HK-2 (cell line): ENCODE measurements around the gene ATP2B1.

Experiments
- DNase-seq: peaks from one replicate; pipeline ENCODE4 v3.0.0-alpha.2; 2018; ENCODE audit not compliant: unreplicated experiment

The ATP2B1 gene

DNA sequence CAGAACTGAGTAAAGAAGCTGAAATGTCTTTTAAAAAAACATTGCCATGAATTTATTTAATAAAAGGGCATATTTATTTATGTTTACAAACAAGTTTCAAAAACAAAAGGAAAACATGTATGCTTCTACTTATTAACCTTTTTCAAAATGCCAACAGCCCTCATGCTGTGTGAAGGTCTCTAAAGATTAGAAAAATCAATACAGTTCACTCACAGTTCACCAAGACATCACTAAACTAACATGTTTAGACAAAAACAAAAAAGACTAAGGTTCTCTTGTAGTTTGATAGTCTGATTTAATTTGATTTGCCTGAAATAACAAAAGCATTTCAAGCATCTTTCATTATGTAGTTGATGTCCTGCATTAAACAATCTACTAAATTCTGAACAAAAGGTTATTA, 118.9 kb downstream of the ATP2B1 start:
- no peak for DNase-seq

DNA sequence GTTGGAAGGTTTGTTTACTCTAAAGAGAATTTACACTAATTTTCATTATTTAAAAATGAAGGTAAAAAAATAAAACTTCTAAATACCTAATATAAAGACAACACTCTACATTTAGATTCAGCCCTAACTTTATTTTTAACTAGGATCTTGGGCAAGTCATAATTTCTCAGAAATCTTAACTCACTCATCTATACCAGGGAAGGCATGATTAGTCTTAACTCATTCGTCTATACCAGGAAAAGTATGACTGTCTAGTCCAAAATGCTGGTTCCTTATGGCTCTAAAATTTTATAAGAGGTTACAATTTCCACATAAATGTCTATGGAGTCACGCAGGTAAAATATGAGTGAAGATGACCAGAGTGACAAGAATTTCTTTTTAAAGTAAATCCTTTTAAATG, 130.1 kb downstream of the ATP2B1 start:
- no peak for DNase-seq

- no peak for DNase-seq
Observed at GRCh38 chr12:89576572-89577220, 131.9 kb downstream of the ATP2B1 start.

DNA sequence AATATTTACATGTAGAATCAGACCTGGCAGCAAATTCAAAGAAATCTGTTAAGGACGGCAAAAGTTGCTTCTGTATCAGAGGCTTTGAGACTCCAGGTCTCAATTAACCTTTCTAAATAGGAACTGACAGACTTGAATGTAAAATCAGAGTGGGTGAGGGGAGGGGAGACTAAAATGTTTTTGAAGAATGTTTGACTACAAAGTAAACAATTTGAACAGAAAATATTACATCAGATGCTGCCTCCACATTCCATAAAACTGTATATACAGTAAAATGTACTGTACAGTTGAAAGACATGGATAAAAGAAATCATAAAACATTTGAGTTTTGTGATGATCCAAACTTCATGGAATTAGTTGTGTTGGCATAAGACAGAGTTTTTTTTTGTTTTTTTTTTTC, 133.3 kb downstream of the ATP2B1 start:
- DNase-seq, result no peak

DNA sequence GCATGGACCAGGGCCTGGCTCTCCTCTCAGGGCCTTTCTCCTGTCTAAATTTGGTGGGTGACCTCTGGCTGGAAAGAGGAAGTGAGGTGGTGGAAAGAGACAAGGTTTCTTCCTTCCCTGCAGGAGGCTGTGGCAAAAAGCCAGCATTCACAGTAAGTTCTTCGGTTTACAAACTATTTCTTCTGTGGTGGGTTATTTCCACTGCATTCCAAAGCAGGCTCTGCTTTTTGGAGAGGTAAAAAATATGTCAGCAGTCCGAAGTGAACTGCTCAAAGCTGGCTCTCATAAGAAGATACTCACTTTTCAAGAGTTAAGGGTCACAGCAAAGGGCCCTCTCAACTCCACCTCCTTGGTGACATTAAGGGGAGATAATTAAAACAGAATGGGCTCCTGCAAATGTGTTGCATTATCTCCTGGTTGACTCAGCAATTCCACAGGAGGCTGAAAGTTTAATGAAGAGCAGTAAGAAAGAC, 133.9 kb downstream of the ATP2B1 start:
- peak; percentile 6 for DNase-seq

DNA sequence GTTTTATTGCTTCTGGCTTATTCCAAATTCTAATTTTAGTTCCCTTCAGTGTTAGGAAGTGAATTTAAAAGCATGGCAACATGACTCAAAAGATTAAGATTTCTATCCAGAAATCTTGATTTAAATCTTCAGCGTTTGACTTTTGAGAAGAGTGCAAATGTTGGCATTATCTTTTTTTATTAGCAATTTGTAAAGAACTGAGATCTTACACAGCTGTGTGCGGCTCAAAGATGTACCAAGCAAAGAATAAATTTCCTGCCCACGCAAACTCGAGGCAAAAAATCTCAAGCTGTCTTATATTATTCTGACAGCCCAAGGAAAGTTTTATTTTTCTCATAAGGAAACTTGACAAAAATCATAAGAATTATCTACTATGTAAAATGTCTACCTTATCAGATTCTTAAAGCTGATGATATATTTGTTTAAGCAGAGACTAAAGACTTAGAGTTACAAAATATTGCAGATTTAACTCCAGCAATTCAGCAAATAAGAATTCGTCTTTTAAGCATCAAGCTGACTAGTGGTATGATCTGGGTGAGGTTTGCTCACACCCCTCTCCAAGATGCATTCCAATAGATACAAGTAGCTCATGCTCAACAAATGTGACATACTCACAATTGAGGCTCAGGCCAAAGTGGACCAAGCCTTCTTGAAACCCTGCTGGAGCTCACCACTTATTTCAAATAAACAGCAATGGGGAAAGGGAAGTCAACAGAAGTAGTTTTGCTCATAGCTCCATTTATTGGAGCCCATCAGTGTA, 135.4 kb downstream of the ATP2B1 start:
- no peak for DNase-seq

- DNase-seq, result no peak
Observed at GRCh38 chr12:89571491-89572195, 137.0 kb downstream of the ATP2B1 start.

- no peak for DNase-seq
Observed at GRCh38 chr12:89568484-89568883, 140.2 kb downstream of the ATP2B1 start.

- DNase-seq, result no peak
Observed at GRCh38 chr12:89567691-89568239, 140.9 kb downstream of the ATP2B1 start.

GRCh38 chr12:89566615-89567014, 142.0 kb downstream of the ATP2B1 start:
- DNase-seq, result no peak

DNA sequence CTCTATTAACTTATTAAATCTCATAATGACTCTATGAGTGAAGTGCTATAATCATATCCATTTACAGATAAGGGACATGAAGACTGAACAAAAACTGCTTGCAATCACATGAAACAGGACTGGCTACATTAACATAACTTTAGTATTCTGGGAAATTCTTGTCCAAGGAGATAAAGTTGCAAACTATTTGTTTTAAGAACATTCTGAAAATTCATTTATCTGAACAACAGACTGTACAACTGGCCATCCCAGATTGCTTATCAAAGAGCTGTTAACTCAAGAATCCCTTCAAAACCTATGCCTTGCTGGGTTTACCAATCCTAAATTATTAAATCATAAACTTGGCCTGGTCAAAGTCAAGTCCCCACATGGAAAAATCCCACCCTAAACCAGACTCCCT, 143.6 kb downstream of the ATP2B1 start:
- DNase-seq, result no peak

- no peak for DNase-seq
Observed at GRCh38 chr12:89559753-89560152, 148.9 kb downstream of the ATP2B1 start.

DNA sequence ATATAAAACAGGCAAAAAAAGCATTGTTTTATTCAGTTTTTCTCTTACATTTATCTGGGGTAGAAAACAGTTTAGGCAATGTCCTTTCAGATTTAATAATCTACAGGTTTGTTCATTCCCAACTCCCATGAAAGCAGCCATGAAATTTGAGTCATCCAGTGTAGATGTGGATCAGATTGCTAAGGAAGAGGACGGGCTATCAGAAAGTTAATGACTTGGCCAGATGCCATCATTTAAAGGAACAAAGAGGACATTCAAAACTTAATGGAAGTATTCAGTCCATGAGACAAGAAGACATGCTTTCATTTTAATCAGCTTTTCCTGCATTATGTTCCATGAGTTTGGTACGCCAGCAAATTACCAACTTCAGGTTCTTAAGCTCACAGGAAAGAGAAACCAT, 151.7 kb downstream of the ATP2B1 start:
- no peak for DNase-seq

GRCh38 chr12:89552376-89552775, 156.3 kb downstream of the ATP2B1 start:
- no peak for DNase-seq

DNA sequence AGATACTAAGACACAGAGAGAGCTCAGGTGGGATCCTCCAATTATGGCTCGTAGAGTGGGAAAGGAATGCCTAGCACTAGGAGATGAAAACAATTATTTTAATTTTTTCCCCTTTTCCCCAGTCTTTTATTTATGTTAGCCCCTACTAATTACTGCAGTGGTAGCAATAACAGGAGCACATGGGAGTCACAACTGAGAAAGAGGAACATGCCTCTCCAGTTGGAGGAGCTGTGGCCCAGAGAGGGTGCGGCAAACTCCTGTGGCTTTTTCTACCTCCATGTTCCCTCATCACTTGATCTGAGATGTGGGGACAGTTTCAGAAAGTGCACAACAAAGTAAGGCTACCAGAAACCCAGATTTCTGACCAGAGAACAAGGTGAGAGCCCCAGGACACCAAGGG, 156.9 kb downstream of the ATP2B1 start:
- DNase-seq, result no peak

GRCh38 chr12:89547101-89547500, 161.5 kb downstream of the ATP2B1 start:
- DNase-seq, result no peak

DNA sequence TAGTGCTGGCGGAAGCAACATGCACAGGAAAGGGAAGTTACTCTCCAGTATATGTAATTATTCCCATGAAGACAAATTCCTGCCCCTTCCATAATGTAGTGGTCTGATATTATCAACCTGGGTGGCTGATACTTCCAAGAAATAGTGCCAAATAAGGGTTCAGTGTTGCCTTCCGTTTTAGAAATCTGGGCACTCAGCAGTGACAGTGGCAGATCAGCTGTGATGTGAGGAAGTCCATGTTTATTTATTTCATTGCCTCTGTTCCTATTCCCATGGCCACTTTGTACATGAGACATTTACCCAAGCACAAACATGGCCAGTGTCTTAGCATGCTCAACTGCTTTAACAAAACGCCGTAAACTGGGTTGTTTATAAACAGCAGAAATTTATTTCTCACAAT, 162.5 kb downstream of the ATP2B1 start:
- DNase-seq, result no peak

DNA sequence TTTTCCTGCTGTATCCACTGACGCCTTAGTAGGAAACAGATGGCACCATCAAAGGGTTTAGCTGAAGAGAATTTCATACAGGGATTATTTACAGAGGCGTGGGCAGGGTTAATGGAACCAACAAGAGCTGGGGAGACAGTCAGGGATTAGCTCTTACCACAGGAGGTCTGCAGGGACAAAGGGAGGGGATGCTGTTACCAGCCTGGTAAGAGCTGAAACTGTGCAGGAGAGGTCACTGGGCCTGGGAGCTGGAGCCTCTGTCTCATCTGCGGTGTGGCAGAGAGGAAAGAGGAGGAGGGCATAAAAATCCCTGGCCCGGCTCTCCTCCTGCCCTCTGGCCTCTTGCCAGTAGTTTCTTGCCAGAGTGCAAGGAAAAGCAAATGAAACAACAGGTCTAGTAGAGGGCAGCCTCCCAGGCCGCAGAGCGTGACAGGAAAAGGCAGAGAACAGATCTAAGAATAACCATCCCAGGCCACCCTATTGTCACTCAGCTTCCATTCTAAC, 163.9 kb downstream of the ATP2B1 start:
- DNase-seq, result peak; percentile 60

- no peak for DNase-seq
Observed at GRCh38 chr12:89544022-89544421, 164.6 kb downstream of the ATP2B1 start.

DNA sequence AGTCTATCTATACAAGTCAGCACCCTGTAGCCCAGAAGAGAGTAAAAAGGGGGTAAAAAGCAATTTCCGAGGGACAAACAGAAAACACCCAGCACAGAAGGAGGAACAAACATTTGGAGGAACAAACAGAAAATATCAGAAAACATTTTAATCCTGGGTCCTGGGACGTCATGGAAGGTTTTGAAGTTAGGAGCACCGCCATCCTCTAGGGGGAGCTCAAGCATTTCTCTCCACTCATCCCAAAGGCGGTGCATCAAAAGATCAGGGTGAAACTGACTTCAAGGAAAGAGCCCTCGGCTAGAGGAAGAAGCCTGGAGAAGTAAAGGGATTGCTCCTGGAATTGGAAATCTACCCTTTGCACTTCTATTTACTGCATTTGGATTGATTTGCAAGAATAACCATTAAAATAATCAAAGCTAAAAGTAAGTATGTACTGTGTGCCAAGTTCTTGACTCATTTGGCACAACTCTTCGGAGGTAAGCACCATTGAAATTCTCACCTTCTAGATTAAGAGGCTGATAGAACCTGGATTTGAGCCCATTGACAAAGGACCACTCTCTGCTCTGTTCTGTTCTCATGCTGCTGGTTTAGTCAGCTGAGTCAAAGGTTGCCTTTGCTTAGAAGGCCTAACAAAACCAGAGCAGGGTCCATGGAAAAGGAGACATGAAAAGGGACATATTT, 165.6 kb downstream of the ATP2B1 start:
- DNase-seq, result peak; percentile 60

- no peak for DNase-seq
Observed at GRCh38 chr12:89542236-89542635, 166.4 kb downstream of the ATP2B1 start.

DNA sequence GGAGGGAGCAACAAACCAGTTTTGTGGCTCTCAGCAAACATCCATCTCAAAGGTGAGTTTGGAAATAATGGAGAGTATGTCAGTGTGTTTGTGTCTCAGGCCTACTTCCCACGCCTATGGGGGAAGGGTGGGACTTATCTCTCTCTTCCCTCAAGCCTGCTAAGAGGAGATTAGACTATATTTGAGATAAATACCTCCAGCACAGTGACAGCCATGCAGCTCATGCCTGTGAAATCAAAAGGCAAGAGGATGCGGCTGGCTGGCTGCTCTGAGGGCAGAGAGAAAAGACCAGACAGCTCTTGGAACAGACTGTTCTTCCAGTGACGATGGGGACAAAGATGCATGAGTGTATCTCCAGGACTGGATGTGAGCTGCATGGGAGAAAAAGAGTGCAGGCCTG, 168.1 kb downstream of the ATP2B1 start:
- no peak for DNase-seq
